ENCODE data around the gene PDC.

GRCh38 chr1:186483561-186483960, 22.6 kb upstream of the PDC start:
- no peak for TF ChIP-seq POLR2A (IDR thresholded peaks at IDR 0.05)
- no peak for TF ChIP-seq CTCF (IDR thresholded peaks at IDR 0.05)

Data from vagina (tissue), 2 donors.